ENCODE results near the gene PIAS2.

- TF ChIP-seq, protein P1, sequence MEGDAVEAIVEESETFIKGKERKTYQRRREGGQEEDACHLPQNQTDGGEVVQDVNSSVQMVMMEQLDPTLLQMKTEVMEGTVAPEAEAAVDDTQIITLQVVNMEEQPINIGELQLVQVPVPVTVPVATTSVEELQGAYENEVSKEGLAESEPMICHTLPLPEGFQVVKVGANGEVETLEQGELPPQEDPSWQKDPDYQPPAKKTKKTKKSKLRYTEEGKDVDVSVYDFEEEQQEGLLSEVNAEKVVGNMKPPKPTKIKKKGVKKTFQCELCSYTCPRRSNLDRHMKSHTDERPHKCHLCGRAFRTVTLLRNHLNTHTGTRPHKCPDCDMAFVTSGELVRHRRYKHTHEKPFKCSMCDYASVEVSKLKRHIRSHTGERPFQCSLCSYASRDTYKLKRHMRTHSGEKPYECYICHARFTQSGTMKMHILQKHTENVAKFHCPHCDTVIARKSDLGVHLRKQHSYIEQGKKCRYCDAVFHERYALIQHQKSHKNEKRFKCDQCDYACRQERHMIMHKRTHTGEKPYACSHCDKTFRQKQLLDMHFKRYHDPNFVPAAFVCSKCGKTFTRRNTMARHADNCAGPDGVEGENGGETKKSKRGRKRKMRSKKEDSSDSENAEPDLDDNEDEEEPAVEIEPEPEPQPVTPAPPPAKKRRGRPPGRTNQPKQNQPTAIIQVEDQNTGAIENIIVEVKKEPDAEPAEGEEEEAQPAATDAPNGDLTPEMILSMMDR (conservative IDR thresholded peaks at IDR 0.05; ENCODE audit: low read depth in 2 of 2), result peak in 1 of 2 experiments; percentile 34; a peak in 1 of 4 replicates
- TF ChIP-seq POLR2AphosphoS5 (IDR thresholded peaks at IDR 0.05; ENCODE audit: low read depth), result no peak
- TF ChIP-seq EZH2phosphoT487 (IDR thresholded peaks at IDR 0.05; ENCODE audit: unreplicated experiment), result no peak
- TF ChIP-seq EZH2 (IDR thresholded peaks at IDR 0.05; ENCODE audit: low read depth, unreplicated experiment), result no peak
- no peak for TF ChIP-seq JUNB (IDR thresholded peaks at IDR 0.05; ENCODE audit: unreplicated experiment)
Observed at GRCh38 chr18:46856973-46857372, 60.3 kb downstream of the PIAS2 start.
